A549 (cell line): ENCODE measurements around the gene UROD. TPM values are rescaled to one million over a fixed set of nuclear protein-coding genes. Genes with fewer than 3 reads are reported as not detected.

ENCODE experiments used
- ATAC-seq, 2 experiments: fragments of 200-7000 bp in 1 of 2; fragments of >200 bp in 1 of 2; cut with Nextera tagmentation in 1 of 2; cut with Tn5 transposase in 1 of 2; 3 replicates each; pipeline versions ENCODE4 v1.8.0 to v1.9.1; 2018 to 2020; ENCODE audit warnings: mild to moderate bottlenecking in 1 of 2, moderate library complexity in 1 of 2
- CTCF ChIA-PET: fragments of 300-600 bp; sonication (Branson Sonifier 250); formaldehyde crosslinking; extraction: SDS; loops from one replicate; lab custom pipeline; 2021; ENCODE audit warnings: antibody characterized with exemption, inconsistent platforms; lab: Yijun Ruan, JAX
- POLR2A ChIA-PET: fragments of 350-600 bp; formaldehyde crosslinking; extraction: SDS; loops from one replicate; lab custom pipeline; 2021; ENCODE audit warnings: antibody characterized with exemption, inconsistent platforms; lab: Yijun Ruan, JAX
- DNase-seq, 2 experiments: peaks; one replicate each; pipeline versions ENCODE4 v3.0.0 to v3.0.0-alpha.2; 2011 to 2016; ENCODE audit warnings: low read depth in 1 of 2, low spot score in 1 of 2
- FAIRE-seq: peaks from 2 replicates; lab custom pipeline; 2011; peaks lifted over from hg19 to GRCh38; lab: Jason Lieb, UNC
- H3K27ac ChIP-seq, 2 experiments: fragments of >200 bp; sonication (Bioruptor Twin); formaldehyde crosslinking; 3 replicates each; pipeline ENCODE4 v1.5.1; 2016 to 2017
- H3K4me1 ChIP-seq: fragments of >200 bp; sonication (Bioruptor Twin); formaldehyde crosslinking; 3 replicates; pipeline ENCODE4 v1.6.1; 2016
- H3K4me2 ChIP-seq: fragments of >200 bp; sonication (Bioruptor Twin); formaldehyde crosslinking; 3 replicates; pipeline ENCODE4 v1.6.1; 2016
- H3K4me3 ChIP-seq: fragments of >200 bp; sonication (Bioruptor Twin); formaldehyde crosslinking; 3 replicates; pipeline ENCODE4 v1.5.1; 2016
- H3K9me3 ChIP-seq: fragments of >200 bp; sonication (Bioruptor Twin); formaldehyde crosslinking; 3 replicates; pipeline ENCODE4 v1.6.1; 2016
- BHLHE40 ChIP-seq: IDR thresholded peaks from 2 replicates; pipeline ENCODE4 v1.6.1; 2012; ENCODE audit warnings: low read depth, low read length, inconsistent platforms
- CBX8 ChIP-seq: fragments of 200-600 bp; sonication (generic); IDR thresholded peaks from 2 replicates; pipeline ENCODE4 v1.6.1; 2016
- CEBPB ChIP-seq, 2 experiments: fragments of >200 bp in 1 of 2; sonication (Bioruptor Twin) in 1 of 2; formaldehyde crosslinking in 1 of 2; IDR thresholded peaks; 2 replicates each; pipeline ENCODE4 v1.6.1; 2012 to 2016
- CHD2 ChIP-seq: fragments of 150-350 bp; IDR thresholded peaks from 2 replicates; pipeline ENCODE4 v1.6.1; 2014; ENCODE audit warnings: low read length; ENCODE audit not compliant: partially characterized antibody
- EP300 ChIP-seq, 2 experiments: fragments of >200 bp; sonication (Bioruptor Twin); formaldehyde crosslinking; IDR thresholded peaks; 2 replicates in 1 of 2; 3 replicates in 1 of 2; pipeline ENCODE4 v1.6.1; 2016 to 2017
- FOSL2 ChIP-seq, 2 experiments: fragments of 450-650 bp in 1 of 2; fragments of >200 bp in 1 of 2; sonication (Bioruptor Twin) in 1 of 2; formaldehyde crosslinking; IDR thresholded peaks; 2 replicates each; pipeline versions ENCODE4 v1.5.0 to v1.6.1; 2016 to 2020; ENCODE audit warnings: mild to moderate bottlenecking in 1 of 2, moderate library complexity in 1 of 2
- GATA3 ChIP-seq: IDR thresholded peaks from 2 replicates; pipeline ENCODE4 v1.6.1; 2012; ENCODE audit warnings: borderline replicate concordance
- HDAC2 ChIP-seq: fragments of 200-600 bp; sonication (generic); IDR thresholded peaks from 2 replicates; pipeline ENCODE4 v1.6.1; 2016
- HEYL ChIP-seq: fragments of 250-450 bp; sonication (Bioruptor Pico); IDR thresholded peaks from 2 replicates; pipeline ENCODE4 v1.8.0; 2021; ENCODE audit warnings: mild to moderate bottlenecking, moderate library complexity
- HOXB13 ChIP-seq: fragments of 250-450 bp; sonication (Bioruptor Pico); IDR thresholded peaks from 2 replicates; pipeline ENCODE4 v1.5.0; 2020; ENCODE audit warnings: low read depth, mild to moderate bottlenecking, moderate library complexity
- KDM1A ChIP-seq: fragments of 200-600 bp; sonication (generic); IDR thresholded peaks from 2 replicates; pipeline ENCODE4 v1.6.1; 2016; ENCODE audit warnings: low read depth, mild to moderate bottlenecking
- MAFK ChIP-seq: fragments of 450-650 bp; IDR thresholded peaks from 2 replicates; pipeline ENCODE4 v1.6.1; 2014; ENCODE audit not compliant: partially characterized antibody
- MAZ ChIP-seq: fragments of 150-350 bp; IDR thresholded peaks from 2 replicates; pipeline ENCODE4 v1.6.1; 2014; ENCODE audit warnings: antibody characterized with exemption, low read depth, low read length, borderline replicate concordance
- NFE2L2 ChIP-seq: fragments of 150-350 bp; conservative IDR thresholded peaks from 2 replicates; pipeline ENCODE4 v1.6.1; 2014; ENCODE audit warnings: low read length
- NR3C1 ChIP-seq: fragments of >200 bp; sonication (Bioruptor Twin); formaldehyde crosslinking; IDR thresholded peaks from 3 replicates; pipeline ENCODE4 v1.6.1; 2017
- PHF8 ChIP-seq: fragments of 200-600 bp; sonication (generic); IDR thresholded peaks from 2 replicates; pipeline ENCODE4 v1.6.1; 2016; ENCODE audit warnings: low read depth, mild to moderate bottlenecking, antibody characterized with exemption, moderate library complexity, borderline replicate concordance
- RCOR1 ChIP-seq: fragments of 150-350 bp; IDR thresholded peaks from 2 replicates; pipeline ENCODE4 v1.6.1; 2014; ENCODE audit warnings: antibody characterized with exemption, low read length, low read depth
- RFX5 ChIP-seq: fragments of 450-650 bp; IDR thresholded peaks from 2 replicates; pipeline ENCODE4 v1.7.1; 2014; ENCODE audit warnings: antibody characterized with exemption, mild to moderate bottlenecking, moderate library complexity
- RNF2 ChIP-seq: fragments of 200-600 bp; sonication (generic); IDR thresholded peaks from 2 replicates; pipeline ENCODE4 v1.6.1; 2016; ENCODE audit warnings: low read depth, mild to moderate bottlenecking, antibody characterized with exemption, moderate library complexity, borderline replicate concordance
- SREBF2 ChIP-seq: fragments of 450-650 bp; IDR thresholded peaks from 2 replicates; pipeline ENCODE4 v1.6.1; 2014; ENCODE audit warnings: mild to moderate bottlenecking, moderate library complexity
- TFCP2L1 ChIP-seq: fragments of 250-450 bp; sonication (Bioruptor Pico); IDR thresholded peaks from 2 replicates; pipeline ENCODE4 v1.5.0; 2021; ENCODE audit warnings: mild to moderate bottlenecking
- TP53 ChIP-seq: fragments of 250-450 bp; sonication (Bioruptor Pico); IDR thresholded peaks from 2 replicates; pipeline ENCODE4 v1.5.0; 2021; ENCODE audit warnings: mild to moderate bottlenecking, moderate library complexity
- ZC3H11A ChIP-seq: fragments of 450-650 bp; IDR thresholded peaks from 2 replicates; pipeline ENCODE4 v1.6.1; 2014; ENCODE audit warnings: antibody characterized with exemption, mild to moderate bottlenecking
- ZFP36 ChIP-seq: fragments of 450-650 bp; IDR thresholded peaks from 2 replicates; pipeline ENCODE4 v1.6.1; 2014; ENCODE audit warnings: borderline replicate concordance; ENCODE audit not compliant: partially characterized antibody
- WGBS: methylation state at CpG from one replicate; pipeline ENCODE4 v1.1.6; 2017; ENCODE audit errors: missing lambda C conversion rate; 5-methylcytosine and 5-hydroxymethylcytosine counted together
- polyA plus RNA-seq, 4 experiments: library from polyadenylated mRNA; depleted of rRNA in 3 of 4; stranded (reverse); fragments of >200 nt; fragmentation: RNase III in 1 of 4; extraction: RNeasy Plus Mini Kit Qiagen cat#74134 plus additional on column Dnase treatment in 1 of 4; gene quantifications; 2 replicates in 3 of 4; 3 replicates in 1 of 4; pipeline ENCODE4 v1.2.3, GENCODE V29; 2011 to 2017
- TF ChIP-seq, protein P1 (sequence below): IDR thresholded peaks from 2 replicates; pipeline ENCODE4 v1.6.1; 2012
- TF ChIP-seq, protein P2 (sequence below): fragments of >200 bp; sonication (Bioruptor Twin); formaldehyde crosslinking; IDR thresholded peaks from 3 replicates; pipeline ENCODE4 v1.5.1; 2016
- TF ChIP-seq, protein P3 (sequence below): fragments of 250-450 bp; sonication (Bioruptor Pico); IDR thresholded peaks from 2 replicates; pipeline ENCODE4 v1.5.0; 2020; ENCODE audit warnings: low read depth, mild to moderate bottlenecking, moderate library complexity
- TF ChIP-seq, protein P4 (sequence below): IDR thresholded peaks from 2 replicates; pipeline ENCODE4 v1.6.1; 2012
- TF ChIP-seq, protein P5 (sequence below): fragments of >200 bp; sonication (Bioruptor Twin); formaldehyde crosslinking; IDR thresholded peaks from 2 replicates; pipeline ENCODE4 v1.6.1; 2016

UROD gene
- polyA plus RNA-seq, 2 of the 4 experiments (the other 2 are of a cell fraction), result 57.8 to 59.0 TPM

DNA sequence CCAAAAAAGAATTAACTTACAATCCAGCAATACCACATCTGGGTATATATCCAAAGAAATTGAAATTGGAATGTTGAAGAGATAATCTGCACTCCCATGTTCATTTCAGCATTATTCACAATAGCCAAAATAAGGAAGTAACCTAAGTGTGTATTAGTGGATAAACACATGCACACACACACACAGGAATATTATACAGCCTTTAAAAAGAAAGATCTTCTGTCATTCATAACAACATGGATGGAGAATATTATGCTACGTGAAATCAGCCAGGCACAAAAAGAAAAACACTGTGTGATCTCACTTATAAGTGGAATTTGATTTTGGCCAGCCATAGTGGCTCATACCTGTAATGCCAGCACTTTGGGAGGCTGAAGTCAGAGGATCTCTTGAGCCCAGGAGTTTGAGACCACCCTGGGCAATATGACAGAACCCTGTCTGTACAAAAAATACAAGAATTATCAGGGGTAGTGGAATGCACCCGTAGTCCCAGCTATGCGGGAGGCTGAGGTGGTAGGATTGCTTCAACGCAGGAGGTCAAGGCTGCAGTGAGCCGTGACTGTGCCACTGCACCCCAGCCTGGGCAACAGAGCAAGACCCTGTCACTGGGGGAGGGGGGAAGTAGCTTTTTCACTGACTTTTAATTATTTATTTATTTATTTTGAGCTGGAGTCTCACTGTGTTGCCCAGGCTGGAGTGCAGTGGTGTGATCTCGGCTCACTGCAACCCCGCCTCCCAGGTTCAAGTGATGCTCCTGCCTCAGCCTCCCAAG, 16.4 kb upstream of the UROD start:
- Histone ChIP-seq H3K9me3 (no peaks in the 10 kb centered on the region), H3K4me3 (no peak overlapping the region), H3K27ac (no peak overlapping the region), H3K4me1 (no peaks in the 10 kb centered on the region), H3K4me2 (no peak overlapping the region)
- FAIRE-seq (no peak), DNase-seq (no peak), ATAC-seq (no peak)
- ChIA-PET CTCF (no interaction called here), POLR2A (no interaction called here)
- TF ChIP-seq NR3C1, result no peak
- TF ChIP-seq, protein P1, sequence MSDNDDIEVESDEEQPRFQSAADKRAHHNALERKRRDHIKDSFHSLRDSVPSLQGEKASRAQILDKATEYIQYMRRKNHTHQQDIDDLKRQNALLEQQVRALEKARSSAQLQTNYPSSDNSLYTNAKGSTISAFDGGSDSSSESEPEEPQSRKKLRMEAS, result no peak
- TF ChIP-seq HOXB13, result no peak
- no peak for TF ChIP-seq TP53
- no peak for TF ChIP-seq RNF2
- no peak for TF ChIP-seq SREBF2
- TF ChIP-seq EP300 (IDR thresholded peaks at IDR 0.05), result no peak
- TF ChIP-seq, protein P2, sequence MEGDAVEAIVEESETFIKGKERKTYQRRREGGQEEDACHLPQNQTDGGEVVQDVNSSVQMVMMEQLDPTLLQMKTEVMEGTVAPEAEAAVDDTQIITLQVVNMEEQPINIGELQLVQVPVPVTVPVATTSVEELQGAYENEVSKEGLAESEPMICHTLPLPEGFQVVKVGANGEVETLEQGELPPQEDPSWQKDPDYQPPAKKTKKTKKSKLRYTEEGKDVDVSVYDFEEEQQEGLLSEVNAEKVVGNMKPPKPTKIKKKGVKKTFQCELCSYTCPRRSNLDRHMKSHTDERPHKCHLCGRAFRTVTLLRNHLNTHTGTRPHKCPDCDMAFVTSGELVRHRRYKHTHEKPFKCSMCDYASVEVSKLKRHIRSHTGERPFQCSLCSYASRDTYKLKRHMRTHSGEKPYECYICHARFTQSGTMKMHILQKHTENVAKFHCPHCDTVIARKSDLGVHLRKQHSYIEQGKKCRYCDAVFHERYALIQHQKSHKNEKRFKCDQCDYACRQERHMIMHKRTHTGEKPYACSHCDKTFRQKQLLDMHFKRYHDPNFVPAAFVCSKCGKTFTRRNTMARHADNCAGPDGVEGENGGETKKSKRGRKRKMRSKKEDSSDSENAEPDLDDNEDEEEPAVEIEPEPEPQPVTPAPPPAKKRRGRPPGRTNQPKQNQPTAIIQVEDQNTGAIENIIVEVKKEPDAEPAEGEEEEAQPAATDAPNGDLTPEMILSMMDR, result no peak
- no peak for TF ChIP-seq NFE2L2
- no peak for TF ChIP-seq GATA3
- TF ChIP-seq ZFP36, result no peak
- no peak for TF ChIP-seq CBX8
- no peak for TF ChIP-seq FOSL2 (IDR thresholded peaks at IDR 0.05)
- TF ChIP-seq FOSL2 (CRISPR knock-in tag; IDR thresholded peaks at IDR 0.05), result no peak
- TF ChIP-seq RFX5, result no peak
- no peak for TF ChIP-seq HEYL (CRISPR knock-in tag)
- TF ChIP-seq PHF8, result no peak
- 84% methylated on average over 7 of the region's 7 CpGs for WGBS

DNA sequence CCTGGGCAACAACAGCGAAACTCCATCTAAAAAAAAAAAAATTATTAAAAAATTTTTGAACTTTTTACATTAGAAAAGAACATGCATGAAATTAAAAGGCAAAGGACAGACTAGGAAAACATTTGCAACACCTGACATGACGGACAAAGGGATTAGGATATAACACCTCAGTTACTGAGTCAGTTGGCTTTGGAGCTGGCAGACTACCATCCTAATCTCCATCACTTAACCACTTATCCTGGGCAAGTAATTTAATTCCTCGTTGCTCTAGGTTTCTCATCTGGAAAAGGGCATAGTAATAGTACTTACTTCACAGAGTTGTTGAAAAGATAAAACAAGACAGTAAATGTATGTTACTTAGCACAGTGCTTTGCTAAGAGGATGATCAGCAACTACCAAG, 12.8 kb upstream of the UROD start:
- ChIA-PET CTCF (interaction anchor here (0.9 to 1.6 kb wide), 3 partner anchors 12 to 304 kb away, joined by 3 read pairs; no protein-coding TSS in a partner anchor), POLR2A (no interaction called here)
- ATAC-seq, result no peak
- H3K4me3 ChIP-seq, result no peak overlapping the region
- no peak overlapping the region for H3K4me2 ChIP-seq
- WGBS, result 69% methylated on average over 3 of the region's 3 CpGs
- no peak for FAIRE-seq
- TF ChIP-seq MAFK (no peak), HDAC2 (no peak)
- no peaks in the 10 kb centered on the region for H3K4me1 ChIP-seq
- H3K9me3 ChIP-seq, result no peaks in the 10 kb centered on the region
- no peak overlapping the region for H3K27ac ChIP-seq
- DNase-seq, result no peak

DNA sequence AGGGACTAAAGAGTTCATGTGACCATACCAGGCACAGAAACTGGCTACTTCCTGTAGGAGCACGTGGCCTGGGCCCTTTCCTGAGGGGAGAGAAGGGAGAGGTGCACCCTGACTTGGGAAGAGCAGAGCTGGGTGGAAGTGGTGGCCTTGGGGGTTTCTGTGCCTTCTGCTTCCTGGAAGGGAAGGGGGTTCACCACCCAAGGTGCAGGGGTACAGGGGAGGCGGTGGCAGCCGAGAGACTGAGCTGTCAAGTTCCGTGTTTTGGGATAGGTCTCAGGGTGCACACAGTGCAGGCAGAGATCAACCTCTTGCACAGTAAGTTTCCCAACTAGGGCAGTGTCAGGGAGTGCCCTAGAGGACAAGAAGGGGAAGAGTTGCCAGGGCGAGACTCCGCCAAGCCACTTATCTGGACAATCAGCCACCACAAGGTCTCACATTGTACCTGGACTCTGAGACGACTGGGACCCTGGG, 11.0 kb upstream of the UROD start:
- Histone ChIP-seq H3K9me3 (no peaks in the 10 kb centered on the region), H3K27ac (no peak overlapping the region), H3K4me1 (no peaks in the 10 kb centered on the region), H3K4me2 (no peak overlapping the region), H3K4me3 (no peak overlapping the region)
- ChIA-PET POLR2A (no interaction called here), CTCF (no interaction called here)
- DNase-seq (no peak), FAIRE-seq (no peak), ATAC-seq (peak; percentile 60 to 70; a peak in 4 of 6 replicates)
- WGBS, result 82% methylated on average over 7 of the region's 7 CpGs
- TF ChIP-seq MAZ, result no peak
- TF ChIP-seq EP300 (IDR thresholded peaks at IDR 0.05), result no peak
- no peak for TF ChIP-seq TFCP2L1 (CRISPR knock-in tag)
- no peak for TF ChIP-seq CEBPB (IDR thresholded peaks at IDR 0.05)
- no peak for TF ChIP-seq ZC3H11A
- TF ChIP-seq, protein P3, sequence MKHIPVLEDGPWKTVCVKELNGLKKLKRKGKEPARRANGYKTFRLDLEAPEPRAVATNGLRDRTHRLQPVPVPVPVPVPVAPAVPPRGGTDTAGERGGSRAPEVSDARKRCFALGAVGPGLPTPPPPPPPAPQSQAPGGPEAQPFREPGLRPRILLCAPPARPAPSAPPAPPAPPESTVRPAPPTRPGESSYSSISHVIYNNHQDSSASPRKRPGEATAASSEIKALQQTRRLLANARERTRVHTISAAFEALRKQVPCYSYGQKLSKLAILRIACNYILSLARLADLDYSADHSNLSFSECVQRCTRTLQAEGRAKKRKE (CRISPR knock-in tag), result no peak
- TF ChIP-seq NFE2L2, result no peak
- TF ChIP-seq RCOR1, result no peak
- TF ChIP-seq, protein P4, sequence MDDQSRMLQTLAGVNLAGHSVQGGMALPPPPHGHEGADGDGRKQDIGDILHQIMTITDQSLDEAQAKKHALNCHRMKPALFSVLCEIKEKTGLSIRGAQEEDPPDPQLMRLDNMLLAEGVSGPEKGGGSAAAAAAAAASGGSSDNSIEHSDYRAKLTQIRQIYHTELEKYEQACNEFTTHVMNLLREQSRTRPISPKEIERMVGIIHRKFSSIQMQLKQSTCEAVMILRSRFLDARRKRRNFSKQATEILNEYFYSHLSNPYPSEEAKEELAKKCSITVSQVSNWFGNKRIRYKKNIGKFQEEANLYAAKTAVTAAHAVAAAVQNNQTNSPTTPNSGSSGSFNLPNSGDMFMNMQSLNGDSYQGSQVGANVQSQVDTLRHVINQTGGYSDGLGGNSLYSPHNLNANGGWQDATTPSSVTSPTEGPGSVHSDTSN, result no peak
- TF ChIP-seq FOSL2 (IDR thresholded peaks at IDR 0.05), result no peak
- no peak for TF ChIP-seq FOSL2 (CRISPR knock-in tag; IDR thresholded peaks at IDR 0.05)
- TF ChIP-seq, protein P5, sequence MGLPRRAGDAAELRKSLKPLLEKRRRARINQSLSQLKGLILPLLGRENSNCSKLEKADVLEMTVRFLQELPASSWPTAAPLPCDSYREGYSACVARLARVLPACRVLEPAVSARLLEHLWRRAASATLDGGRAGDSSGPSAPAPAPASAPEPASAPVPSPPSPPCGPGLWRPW, result no peak
- no peak for TF ChIP-seq KDM1A
- TF ChIP-seq, protein P2, result no peak
- no peak for TF ChIP-seq CHD2
- TF ChIP-seq BHLHE40, result no peak
